Measurements from ENCODE around the gene GK. TPM values are rescaled to one million over a fixed set of nuclear protein-coding genes. Genes with fewer than 3 reads are reported as not detected.
"Not testable (repeated sequence)": the region's sequence is repeated elsewhere in the genome, so short reads cannot be mapped to it uniquely, and the experiment has no call there.

GK gene
- total RNA-seq, 4 donors from 2014 or later, result 1.0 to 8.0 (median 3.0) TPM

DNA sequence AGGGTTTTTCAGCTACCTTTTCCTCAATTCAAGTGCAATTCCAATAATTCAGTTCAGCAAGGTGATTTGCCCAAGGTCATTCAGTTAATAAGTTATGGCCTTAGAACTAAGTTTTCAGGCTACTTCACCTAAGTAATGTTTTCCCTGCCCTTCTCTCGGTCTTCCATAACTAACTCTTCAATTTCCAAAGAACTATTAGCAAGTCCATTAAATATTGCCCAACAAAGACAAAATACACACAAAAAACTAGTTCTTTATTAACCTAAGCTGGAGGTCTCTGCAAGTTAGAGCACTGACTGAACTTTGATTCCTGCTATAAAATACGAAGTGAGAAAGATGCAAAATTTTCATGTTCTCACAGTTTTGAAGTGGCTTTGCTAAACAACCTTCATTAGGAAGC lies 26.8 kb upstream of the GK start:
- Histone ChIP-seq H3K4me1 (no peaks in the 10 kb centered on the region), H3K4me3 (no peak overlapping the region), H3K36me3 (no peaks in the 10 kb centered on the region), H3K9me3 (no peaks in the 10 kb centered on the region), H3K27ac (no peak overlapping the region), H3K27me3 (no peaks in the 10 kb centered on the region)
- intact Hi-C loops (cut with DNase I; ENCODE audit: low total_unique reads), result no loop called here
- TF ChIP-seq, protein P1, sequence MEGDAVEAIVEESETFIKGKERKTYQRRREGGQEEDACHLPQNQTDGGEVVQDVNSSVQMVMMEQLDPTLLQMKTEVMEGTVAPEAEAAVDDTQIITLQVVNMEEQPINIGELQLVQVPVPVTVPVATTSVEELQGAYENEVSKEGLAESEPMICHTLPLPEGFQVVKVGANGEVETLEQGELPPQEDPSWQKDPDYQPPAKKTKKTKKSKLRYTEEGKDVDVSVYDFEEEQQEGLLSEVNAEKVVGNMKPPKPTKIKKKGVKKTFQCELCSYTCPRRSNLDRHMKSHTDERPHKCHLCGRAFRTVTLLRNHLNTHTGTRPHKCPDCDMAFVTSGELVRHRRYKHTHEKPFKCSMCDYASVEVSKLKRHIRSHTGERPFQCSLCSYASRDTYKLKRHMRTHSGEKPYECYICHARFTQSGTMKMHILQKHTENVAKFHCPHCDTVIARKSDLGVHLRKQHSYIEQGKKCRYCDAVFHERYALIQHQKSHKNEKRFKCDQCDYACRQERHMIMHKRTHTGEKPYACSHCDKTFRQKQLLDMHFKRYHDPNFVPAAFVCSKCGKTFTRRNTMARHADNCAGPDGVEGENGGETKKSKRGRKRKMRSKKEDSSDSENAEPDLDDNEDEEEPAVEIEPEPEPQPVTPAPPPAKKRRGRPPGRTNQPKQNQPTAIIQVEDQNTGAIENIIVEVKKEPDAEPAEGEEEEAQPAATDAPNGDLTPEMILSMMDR (IDR thresholded peaks at IDR 0.05), result no peak
- no peak for TF ChIP-seq POLR2A (IDR thresholded peaks at IDR 0.05)
- no peak for DNase-seq

DNA sequence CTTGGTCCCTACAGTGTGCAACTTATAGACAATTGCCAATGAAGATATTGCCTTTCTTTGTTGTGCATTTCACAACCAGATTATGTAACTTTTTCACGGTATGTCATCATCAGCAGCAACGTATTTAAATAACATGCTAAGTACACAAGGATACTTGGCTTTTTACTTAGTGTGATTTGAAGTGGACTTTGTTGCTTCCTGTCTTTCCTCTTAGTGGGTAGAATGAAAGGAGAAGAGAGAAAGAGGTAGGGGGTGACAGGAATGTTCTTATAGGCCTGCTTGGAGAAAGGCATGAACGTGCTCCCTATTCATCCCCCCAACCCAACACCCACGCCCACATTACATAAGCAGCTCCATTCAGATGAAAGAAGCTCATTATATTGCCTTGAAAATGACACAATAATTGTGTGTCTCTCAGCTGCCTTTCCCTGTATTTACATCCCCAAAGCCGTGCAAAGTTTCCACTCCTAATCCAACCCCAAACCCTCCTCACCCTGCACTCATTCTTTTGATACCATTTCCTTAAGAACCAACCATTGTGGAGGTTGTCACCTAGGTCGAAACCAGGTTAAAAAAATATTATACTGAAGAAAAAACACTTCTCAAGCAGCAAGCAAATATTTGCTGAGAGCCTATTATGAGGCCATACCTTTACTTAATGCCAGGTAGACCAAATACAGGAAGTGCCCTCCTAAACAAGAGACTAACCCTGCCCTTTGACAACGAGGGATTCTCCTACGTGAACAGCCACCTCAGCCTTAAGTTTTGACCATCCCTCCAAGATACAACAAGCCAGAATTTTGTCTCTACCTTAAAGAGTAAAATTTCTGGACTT lies 25.2 kb upstream of the GK start:
- no peaks in the 10 kb centered on the region for H3K9me3 ChIP-seq
- no peak overlapping the region for H3K27ac ChIP-seq
- H3K36me3 ChIP-seq, result no peaks in the 10 kb centered on the region
- TF ChIP-seq POLR2A (IDR thresholded peaks at IDR 0.05), result no peak
- TF ChIP-seq, protein P1 (IDR thresholded peaks at IDR 0.05), result no peak
- intact Hi-C loops (cut with DNase I; ENCODE audit: low total_unique reads), result no loop called here
- no peak overlapping the region for H3K4me3 ChIP-seq
- no peaks in the 10 kb centered on the region for H3K4me1 ChIP-seq
- H3K27me3 ChIP-seq, result no peaks in the 10 kb centered on the region
- DNase-seq, result no peak

DNA sequence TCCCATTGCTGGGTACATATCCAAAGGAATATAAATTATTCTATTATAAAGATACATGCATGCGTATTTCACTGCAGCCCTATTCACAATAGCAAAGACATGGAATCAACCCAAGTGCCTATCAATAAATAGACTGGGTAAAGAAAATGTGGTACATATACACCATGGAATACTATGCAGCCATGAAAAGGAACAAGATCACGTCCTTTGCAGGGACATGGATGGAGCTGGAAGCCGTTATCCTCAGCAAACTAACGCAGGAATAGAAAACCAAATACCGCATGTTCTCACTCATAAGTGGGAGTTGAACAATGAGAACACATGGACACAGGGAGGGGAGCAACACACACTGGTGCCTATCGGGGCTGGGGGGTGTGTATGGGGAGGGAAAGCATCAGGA lies 19.2 kb upstream of the GK start:
- H3K9me3 ChIP-seq; H3K4me3 ChIP-seq; H3K4me1 ChIP-seq; H3K27me3 ChIP-seq; H3K27ac ChIP-seq; H3K36me3 ChIP-seq; DNase-seq; intact Hi-C loops (cut with DNase I; ENCODE audit: low total_unique reads): not testable (repeated sequence)

DNA sequence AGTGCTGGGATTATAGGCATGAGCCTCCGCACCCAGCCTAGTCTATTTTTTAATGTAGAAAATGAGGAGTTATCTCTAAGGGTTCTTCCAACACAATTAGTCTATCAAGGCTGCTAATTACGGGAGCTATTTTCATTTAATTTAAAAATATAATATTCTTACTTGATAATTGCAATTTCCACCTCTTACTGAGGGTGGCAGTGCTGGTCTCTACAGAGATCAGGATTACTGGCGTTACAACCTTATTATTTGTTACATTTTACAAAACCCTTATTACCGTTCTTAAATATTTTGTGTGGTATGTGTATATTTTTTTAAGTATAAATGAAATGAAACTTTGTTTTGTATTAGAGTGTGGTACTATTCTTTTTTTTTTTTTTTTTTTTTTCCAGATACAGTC lies 17.6 kb upstream of the GK start:
- no peak overlapping the region for H3K4me3 ChIP-seq
- intact Hi-C loops (cut with DNase I; ENCODE audit: low total_unique reads), result no loop called here

DNA sequence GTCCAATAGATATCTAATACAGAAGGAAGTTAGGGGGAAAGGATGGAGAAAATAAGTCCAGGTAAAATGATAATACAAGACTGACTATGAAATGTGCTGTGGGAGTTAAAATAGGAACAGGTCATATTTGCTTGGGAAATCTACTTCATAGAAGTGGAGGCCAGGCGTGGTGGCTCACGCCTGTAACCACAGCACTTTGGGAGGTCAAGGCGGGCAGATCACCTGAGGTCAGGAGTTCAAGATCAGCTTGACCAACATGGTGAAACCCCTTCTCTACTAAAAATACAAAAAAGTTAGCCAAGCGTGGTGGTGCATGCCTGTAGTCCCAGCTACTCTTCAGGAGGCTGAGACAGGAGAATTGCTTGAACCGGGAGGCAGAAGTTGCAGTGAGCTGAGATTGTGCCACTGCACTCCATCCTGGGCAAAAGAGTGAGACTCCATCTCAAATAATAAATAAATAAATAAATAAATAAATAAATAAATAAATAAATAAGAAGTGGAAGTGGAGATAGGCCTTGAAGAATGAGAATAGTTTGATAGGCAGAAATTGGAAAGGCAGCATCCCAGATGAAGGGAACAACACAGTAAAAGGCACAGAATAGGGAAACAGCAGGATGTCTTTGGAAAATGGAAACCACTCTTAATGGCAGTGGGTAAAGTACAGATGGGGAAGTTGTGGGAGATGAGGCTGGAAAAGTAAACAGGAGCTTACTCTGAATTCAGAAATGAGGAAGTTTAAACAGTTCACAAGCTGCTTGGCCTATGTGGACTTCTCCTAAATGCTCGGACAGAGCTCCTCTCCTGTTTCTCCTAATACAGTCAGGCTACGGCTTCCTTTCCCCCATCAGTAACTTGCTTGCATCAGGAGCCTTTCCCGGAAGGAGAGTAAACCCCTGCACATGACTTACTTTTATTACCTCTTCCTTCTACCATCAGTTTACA lies 15.1 kb upstream of the GK start:
- Histone ChIP-seq H3K27me3 (no peaks in the 10 kb centered on the region), H3K9me3 (no peaks in the 10 kb centered on the region), H3K36me3 (no peaks in the 10 kb centered on the region), H3K4me1 (no peaks in the 10 kb centered on the region), H3K4me3 (no peak overlapping the region), H3K27ac (no peak overlapping the region)
- no peak for DNase-seq
- intact Hi-C loops (cut with DNase I; ENCODE audit: low total_unique reads), result no loop called here
- no peak for TF ChIP-seq POLR2A (IDR thresholded peaks at IDR 0.05)
- TF ChIP-seq, protein P1 (IDR thresholded peaks at IDR 0.05), result no peak

More for the DNA sequence above, 17.6 kb upstream of the GK start:
- DNase-seq, result no peak
- Histone ChIP-seq H3K9me3 (no peaks in the 10 kb centered on the region), H3K4me1 (no peaks in the 10 kb centered on the region), H3K27ac (no peak overlapping the region), H3K36me3 (no peaks in the 10 kb centered on the region), H3K27me3 (no peaks in the 10 kb centered on the region)
- TF ChIP-seq, protein P1 (IDR thresholded peaks at IDR 0.05), result no peak
- no peak for TF ChIP-seq POLR2A (IDR thresholded peaks at IDR 0.05)

DNA sequence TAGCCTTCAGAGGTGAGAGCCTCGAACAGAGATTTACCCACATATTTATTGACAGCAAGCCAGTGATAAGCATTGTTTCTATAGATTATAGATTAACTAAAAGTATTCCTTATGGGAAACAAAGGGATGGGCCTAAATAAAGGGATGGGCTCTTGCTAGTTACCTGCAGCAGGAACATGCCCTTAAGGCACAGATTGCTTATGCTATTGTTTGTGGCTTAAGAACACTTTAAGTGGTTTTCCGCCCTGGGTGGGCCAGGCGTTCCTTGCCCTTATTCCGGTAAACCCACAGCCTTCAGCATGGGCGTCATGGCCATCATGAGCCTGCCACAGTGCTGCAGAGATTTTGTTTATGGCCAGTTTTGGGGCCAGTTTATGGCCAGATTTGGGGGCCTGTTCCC lies 13.5 kb upstream of the GK start:
- H3K4me1 ChIP-seq; H3K9me3 ChIP-seq; H3K4me3 ChIP-seq; H3K27me3 ChIP-seq; H3K36me3 ChIP-seq; H3K27ac ChIP-seq; intact Hi-C loops (cut with DNase I; ENCODE audit: low total_unique reads); DNase-seq: not testable (repeated sequence)

Data from uterus (tissue), 4 donors.